Endothelial cell of umbilical vein (primary cell): Measurements from ENCODE around the gene PTGER3. TPM values are rescaled to one million over a fixed set of nuclear protein-coding genes. Genes with fewer than 3 reads are reported as not detected.

Source experiments
- BruUV-seq: library from RNA; stranded (reverse); fragments of 400-500 nt; replicated peaks from 2 replicates; lab custom pipeline; 2021; lab: Mats Ljungman, UMichigan
- CTCF ChIA-PET: fragments of 300-600, 350-600 bp; sonication (Branson Sonifier 250); formaldehyde crosslinking; loops from one replicate; lab custom pipeline; 2021; ENCODE audit warnings: antibody characterized with exemption, inconsistent platforms; lab: Charles Lee
- POLR2A ChIA-PET: fragments of 300-600, 350-600 bp; sonication (Branson Sonifier 250); formaldehyde crosslinking; loops from one replicate; lab custom pipeline; 2021; ENCODE audit warnings: antibody characterized with exemption, inconsistent platforms; lab: Charles Lee
- DNase-seq: peaks from one replicate; pipeline ENCODE4 v3.0.0-alpha.2; 2011; ENCODE audit warnings: low read depth, low spot score
- FAIRE-seq: peaks from 2 replicates; lab custom pipeline; 2011; peaks lifted over from hg19 to GRCh38; lab: Jason Lieb, UNC
- H2AFZ ChIP-seq: 2 replicates; pipeline ENCODE4 v1.6.0; 2012; ENCODE audit warnings: low read depth, low read length, control low read depth, inconsistent platforms
- H3K27ac ChIP-seq: 2 replicates; pipeline ENCODE4 v1.5.1; 2011; ENCODE audit warnings: low read depth, mild to moderate bottlenecking, control low read depth, low read length, moderate library complexity; ENCODE audit not compliant: insufficient read depth
- H3K27me3 ChIP-seq, 2 experiments: 2 replicates each; pipeline versions ENCODE4 v1.6.0 to v1.6.1; 2011; ENCODE audit warnings: low read length in 2 of 2, mixed read lengths in 1 of 2; ENCODE audit not compliant: control insufficient read depth in 2 of 2, insufficient read depth in 2 of 2
- H3K36me3 ChIP-seq, 2 experiments: 2 replicates in 1 of 2; 3 replicates in 1 of 2; pipeline ENCODE4 v1.5.1; 2011; ENCODE audit warnings: low read length in 2 of 2, mild to moderate bottlenecking in 1 of 2, moderate library complexity in 1 of 2; ENCODE audit not compliant: control insufficient read depth in 2 of 2, insufficient read depth in 2 of 2; ENCODE audit errors: extremely low read depth in 1 of 2
- H3K4me1 ChIP-seq: 3 replicates; pipeline ENCODE4 v1.5.1; 2011; ENCODE audit warnings: mild to moderate bottlenecking, low read length; ENCODE audit not compliant: control insufficient read depth, insufficient read depth; ENCODE audit errors: extremely low read depth
- H3K4me2 ChIP-seq: 2 replicates; pipeline ENCODE4 v1.6.1; 2011; ENCODE audit warnings: low read length, control low read depth, mixed read lengths; ENCODE audit not compliant: insufficient read depth
- H3K4me3 ChIP-seq, 3 experiments: fragments of 200-600 bp in 1 of 3; sonication (generic), shearing (Covaris generic) in 1 of 3; replicated peaks in 1 of 3; 2 replicates each; pipeline ENCODE4 v1.5.1; 2011 to 2016; ENCODE audit warnings: control low read depth in 3 of 3, low read length in 3 of 3, mild to moderate bottlenecking in 2 of 3, inconsistent platforms in 1 of 3, low read depth in 1 of 3, moderate library complexity in 1 of 3; ENCODE audit not compliant: insufficient read depth in 1 of 3
- H3K79me2 ChIP-seq: 2 replicates; pipeline ENCODE4 v1.6.0; 2012; ENCODE audit warnings: low read length, inconsistent platforms; ENCODE audit not compliant: control insufficient read depth, insufficient read depth
- H3K9ac ChIP-seq: replicated peaks from 2 replicates; pipeline ENCODE3; 2011; ENCODE audit warnings: low read length, control low read depth; ENCODE audit not compliant: insufficient read depth; ENCODE audit errors: extremely low read depth
- H3K9me1 ChIP-seq: replicated peaks from 3 replicates; pipeline ENCODE4 v1.6.0; 2011; ENCODE audit warnings: mild to moderate bottlenecking, low read length; ENCODE audit not compliant: control insufficient read depth, insufficient read depth; ENCODE audit errors: extremely low read depth
- H3K9me3 ChIP-seq: replicated peaks from 2 replicates; pipeline ENCODE4 v1.5.1; 2012; ENCODE audit warnings: low read length, inconsistent platforms; ENCODE audit not compliant: control insufficient read depth, insufficient read depth
- H4K20me1 ChIP-seq: replicated peaks from 2 replicates; pipeline ENCODE3; 2011; ENCODE audit warnings: mild to moderate bottlenecking, low read length; ENCODE audit not compliant: control insufficient read depth, insufficient read depth; ENCODE audit errors: extremely low read depth
- EZH2 ChIP-seq: IDR thresholded peaks from 2 replicates; pipeline ENCODE4 v1.6.1; 2012; ENCODE audit warnings: borderline replicate concordance, low read depth, mild to moderate bottlenecking, moderate library complexity, low read length, inconsistent platforms; ENCODE audit not compliant: severe bottlenecking
- FOS ChIP-seq: IDR thresholded peaks from 2 replicates; pipeline ENCODE4 v1.6.1; 2011; ENCODE audit warnings: mild to moderate bottlenecking, low read length, moderate library complexity, borderline replicate concordance; ENCODE audit not compliant: insufficient read depth
- GATA2 ChIP-seq: IDR thresholded peaks from 2 replicates; pipeline ENCODE4 v1.7.0; 2011; ENCODE audit warnings: low read depth, mild to moderate bottlenecking, moderate library complexity, mixed read lengths, low read length; ENCODE audit not compliant: insufficient read length, insufficient read depth
- JUN ChIP-seq: IDR thresholded peaks from 2 replicates; pipeline ENCODE4 v1.6.1; 2011; ENCODE audit warnings: borderline replicate concordance, low read depth; ENCODE audit not compliant: insufficient read length, insufficient read depth
- MYC ChIP-seq: IDR thresholded peaks from one replicate; pipeline ENCODE4 v1.6.1; 2011; ENCODE audit warnings: mild to moderate bottlenecking, low read depth, low read length
- POLR2A ChIP-seq: IDR thresholded peaks from 2 replicates; pipeline ENCODE4 v1.6.1; 2012; ENCODE audit warnings: low read depth, mild to moderate bottlenecking, control low read depth, low read length
- POLR2AphosphoS5 ChIP-seq: IDR thresholded peaks from 2 replicates; pipeline ENCODE4 v1.6.1; 2012; ENCODE audit warnings: low read depth, mild to moderate bottlenecking, control low read depth, low read length, moderate library complexity; ENCODE audit not compliant: insufficient read depth
- dilution Hi-C: fragments of 300-500 bp; cut with MboI; formaldehyde crosslinking; loops from one replicate; pipeline ENCODE4 v1.15.0; 2019; ENCODE audit warnings: low sequenced_read_pairs; ENCODE audit not compliant: extremely low pct_ligation_motif_present
- intact Hi-C: fragments of 100-400 bp; cut with micrococcal nuclease; formaldehyde crosslinking; loops from one replicate; pipeline ENCODE4 v1.10.0; 2022
- polyA plus RNA-seq, 4 experiments: library from polyadenylated mRNA; depleted of rRNA in 3 of 4; stranded (reverse) in 3 of 4; unstranded in 1 of 4; fragments of >200 nt; gene quantifications; 2 replicates each; pipeline versions ENCODE4 v1.2.1 to v1.2.3, GENCODE V29; 2011 to 2012; ENCODE audit warnings: missing spikeins in 1 of 4
- total RNA-seq: library from RNA; stranded (reverse); gene quantifications from 2 replicates; pipeline ENCODE4 v1.2.3, GENCODE V29; 2021
- TF ChIP-seq, protein P1 (sequence below): IDR thresholded peaks from 2 replicates; pipeline ENCODE4 v1.6.1; 2011; ENCODE audit not compliant: insufficient read depth, insufficient read length
- TF ChIP-seq, protein P2 (sequence below), 2 donors: IDR thresholded peaks; 1 replicate in 1 of 2; 2 replicates in 1 of 2; pipeline ENCODE4 v1.5.1; 2011; ENCODE audit warnings: low read length in 2 of 2, mild to moderate bottlenecking in 2 of 2, moderate library complexity in 2 of 2, control low read depth in 1 of 2, inconsistent platforms in 1 of 2, low read depth in 1 of 2; ENCODE audit not compliant: insufficient read depth in 1 of 2; ENCODE audit errors: extremely low read depth in 1 of 2

The PTGER3 gene
- total and polyA plus RNA-seq, 2 donors (not counting 3 experiments of a cell fraction or from before 2014, with no cell fraction given) = 0.01 TPM; not detected in 1

DNA sequence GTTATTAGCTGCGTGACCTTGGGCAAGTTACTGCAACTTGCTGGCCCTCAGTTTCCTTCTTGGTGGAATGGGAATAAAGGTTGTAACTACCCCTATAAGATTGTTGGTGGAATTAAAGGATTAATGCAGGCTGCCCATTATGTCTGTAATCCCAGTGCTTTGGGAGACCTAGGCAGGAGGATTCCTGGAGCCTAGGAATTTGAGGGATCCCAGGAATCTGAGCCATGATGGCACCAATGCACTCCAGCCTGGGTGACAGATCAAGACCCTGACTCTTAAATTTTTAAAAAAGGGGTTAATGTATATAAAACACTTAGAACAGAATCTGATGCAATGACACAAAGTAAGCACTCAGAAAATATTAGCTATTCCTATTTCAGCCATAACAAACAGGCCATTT lies 67.3 kb downstream of the PTGER3 start:
- H3K27me3 ChIP-seq = no peaks in the 10 kb centered on the region
- H2AFZ ChIP-seq = no peak overlapping the region
- no peak for DNase-seq
- no TSS peak for BruUV-seq
- intact Hi-C loops (no loop called here), dilution Hi-C loops (no loop called here)
- ChIA-PET POLR2A (no interaction called here), CTCF (interaction anchor here (1.0 kb wide), 1 partner anchor 9 kb away, joined by 3 read pairs; no protein-coding TSS in a partner anchor)
- H3K4me1 ChIP-seq = no peaks in the 10 kb centered on the region
- no peak for FAIRE-seq
- no peaks in the 10 kb centered on the region for H3K9me3 ChIP-seq
- no peak overlapping the region for H3K4me2 ChIP-seq
- TF ChIP-seq EZH2 (no peak), FOS (no peak), GATA2 (no peak), POLR2AphosphoS5 (no peak), POLR2A (no peak), JUN (no peak), MYC (no peak)
- TF ChIP-seq, protein P1, sequence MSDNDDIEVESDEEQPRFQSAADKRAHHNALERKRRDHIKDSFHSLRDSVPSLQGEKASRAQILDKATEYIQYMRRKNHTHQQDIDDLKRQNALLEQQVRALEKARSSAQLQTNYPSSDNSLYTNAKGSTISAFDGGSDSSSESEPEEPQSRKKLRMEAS = no peak
- TF ChIP-seq, protein P2, sequence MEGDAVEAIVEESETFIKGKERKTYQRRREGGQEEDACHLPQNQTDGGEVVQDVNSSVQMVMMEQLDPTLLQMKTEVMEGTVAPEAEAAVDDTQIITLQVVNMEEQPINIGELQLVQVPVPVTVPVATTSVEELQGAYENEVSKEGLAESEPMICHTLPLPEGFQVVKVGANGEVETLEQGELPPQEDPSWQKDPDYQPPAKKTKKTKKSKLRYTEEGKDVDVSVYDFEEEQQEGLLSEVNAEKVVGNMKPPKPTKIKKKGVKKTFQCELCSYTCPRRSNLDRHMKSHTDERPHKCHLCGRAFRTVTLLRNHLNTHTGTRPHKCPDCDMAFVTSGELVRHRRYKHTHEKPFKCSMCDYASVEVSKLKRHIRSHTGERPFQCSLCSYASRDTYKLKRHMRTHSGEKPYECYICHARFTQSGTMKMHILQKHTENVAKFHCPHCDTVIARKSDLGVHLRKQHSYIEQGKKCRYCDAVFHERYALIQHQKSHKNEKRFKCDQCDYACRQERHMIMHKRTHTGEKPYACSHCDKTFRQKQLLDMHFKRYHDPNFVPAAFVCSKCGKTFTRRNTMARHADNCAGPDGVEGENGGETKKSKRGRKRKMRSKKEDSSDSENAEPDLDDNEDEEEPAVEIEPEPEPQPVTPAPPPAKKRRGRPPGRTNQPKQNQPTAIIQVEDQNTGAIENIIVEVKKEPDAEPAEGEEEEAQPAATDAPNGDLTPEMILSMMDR (IDR thresholded peaks at IDR 0.05; ENCODE audit: extremely low read depth in 1 of 2, insufficient read depth in 1 of 2, low read depth in 1 of 2, low read length in 2 of 2) = no peak
- no peaks in the 10 kb centered on the region for H3K9me1 ChIP-seq
- no peaks in the 10 kb centered on the region for H3K79me2 ChIP-seq
- H3K27ac ChIP-seq = no peak overlapping the region
- H3K4me3 ChIP-seq = no peak overlapping the region
- H3K9ac ChIP-seq = no peak overlapping the region
- no peaks in the 10 kb centered on the region for H4K20me1 ChIP-seq
- H3K36me3 ChIP-seq = no peaks in the 10 kb centered on the region
